SK-N-SH (cell line): ENCODE data around the gene ID4. TPM values are rescaled to one million over a fixed set of nuclear protein-coding genes. Genes with fewer than 3 reads are reported as not detected.

Experiments
- CTCF ChIA-PET: fragments of 300-600, 350-600 bp; formaldehyde crosslinking; extraction: SDS; loops from one replicate; lab custom pipeline; 2021; lab: Yijun Ruan, JAX
- POLR2A ChIA-PET: fragments of 350-600 bp; sonication (Branson Sonifier 250); formaldehyde crosslinking; extraction: SDS; loops from one replicate; lab custom pipeline; 2020; ENCODE audit warnings: antibody characterized with exemption, inconsistent platforms; lab: Yijun Ruan, JAX
- DNase-seq: peaks from one replicate; pipeline ENCODE4 v3.0.0; 2012
- H2AFZ ChIP-seq: fragments of 200-600 bp; sonication (generic); 2 replicates; pipeline ENCODE4 v1.8.1; 2016; ENCODE audit warnings: antibody characterized with exemption, mild to moderate bottlenecking, low read depth
- H3F3A ChIP-seq: fragments of 200-600 bp; sonication (generic); replicated peaks from 2 replicates; pipeline ENCODE3; 2016; ENCODE audit warnings: antibody characterized with exemption, mild to moderate bottlenecking; ENCODE audit not compliant: insufficient read depth
- H3K27ac ChIP-seq, 2 experiments: fragments of 200-500 bp in 1 of 2; fragments of 200-600 bp in 1 of 2; sonication (Bioruptor generic) in 1 of 2; sonication (generic), shearing (Covaris generic) in 1 of 2; 2 replicates each; pipeline versions ENCODE4 v1.5.1 to v1.6.1; 2014 to 2016; ENCODE audit warnings: low read depth in 2 of 2, inconsistent platforms in 1 of 2, low read length in 1 of 2, mild to moderate bottlenecking in 1 of 2, mixed read lengths in 1 of 2
- H3K27me3 ChIP-seq: fragments of 200-600 bp; sonication (generic), shearing (Covaris generic); 2 replicates; pipeline ENCODE4 v1.6.1; 2016; ENCODE audit warnings: mixed run types; ENCODE audit not compliant: insufficient read depth
- H3K36me3 ChIP-seq, 2 experiments: fragments of 200-500 bp in 1 of 2; fragments of 200-600 bp in 1 of 2; sonication (Bioruptor generic) in 1 of 2; sonication (generic) in 1 of 2; replicated peaks in 1 of 2; 2 replicates each; pipeline versions ENCODE3 to v1.5.1; 2014 to 2016; ENCODE audit warnings: low read length in 1 of 2, mild to moderate bottlenecking in 1 of 2; ENCODE audit not compliant: insufficient read depth in 2 of 2, control insufficient read depth in 1 of 2
- H3K4me1 ChIP-seq, 2 experiments: fragments of 200-500 bp in 1 of 2; fragments of 200-600 bp in 1 of 2; sonication (Bioruptor generic) in 1 of 2; sonication (generic), shearing (Covaris generic) in 1 of 2; 2 replicates each; pipeline versions ENCODE4 v1.5.1 to v1.6.1; 2014 to 2016; ENCODE audit warnings: low read depth in 1 of 2, low read length in 1 of 2, mixed run types in 1 of 2; ENCODE audit not compliant: insufficient read depth in 2 of 2, control insufficient read depth in 1 of 2
- H3K4me2 ChIP-seq: fragments of 200-600 bp; sonication (generic), shearing (Covaris generic); 2 replicates; pipeline ENCODE4 v1.6.1; 2017; ENCODE audit warnings: mixed run types
- H3K4me3 ChIP-seq, 2 experiments: fragments of 200-500 bp in 1 of 2; fragments of 200-600 bp in 1 of 2; sonication (Bioruptor generic) in 1 of 2; sonication (generic), shearing (Covaris generic) in 1 of 2; 2 replicates each; pipeline versions ENCODE4 v1.5.1 to v1.8.1; 2014 to 2016; ENCODE audit warnings: low read depth in 2 of 2, inconsistent platforms in 1 of 2, low read length in 1 of 2, mild to moderate bottlenecking in 1 of 2, mixed read lengths in 1 of 2, moderate library complexity in 1 of 2
- H3K79me2 ChIP-seq: fragments of 200-600 bp; sonication (generic); 2 replicates; pipeline ENCODE4 v1.8.1; 2017; ENCODE audit warnings: mild to moderate bottlenecking; ENCODE audit not compliant: insufficient read depth
- H3K9ac ChIP-seq: fragments of 200-600 bp; sonication (generic); 2 replicates; pipeline ENCODE4 v1.6.1; 2017; ENCODE audit warnings: mixed run types
- H3K9me2 ChIP-seq: fragments of 200-600 bp; sonication (generic); 2 replicates; pipeline ENCODE4 v1.6.1; 2017; ENCODE audit warnings: mixed run types
- H3K9me3 ChIP-seq: fragments of 200-600 bp; sonication (generic); 2 replicates; pipeline ENCODE4 v1.6.1; 2017; ENCODE audit warnings: mixed run types, mild to moderate bottlenecking, moderate library complexity
- H4K20me1 ChIP-seq: fragments of 200-600 bp; sonication (generic); 2 replicates; pipeline ENCODE4 v1.6.1; 2017; ENCODE audit warnings: mild to moderate bottlenecking, mixed run types; ENCODE audit not compliant: insufficient read depth
- RXRA ChIP-seq: IDR thresholded peaks from 2 replicates; pipeline ENCODE4 v1.4.0; 2012; ENCODE audit warnings: low read depth, mild to moderate bottlenecking, borderline replicate concordance
- TEAD4 ChIP-seq: IDR thresholded peaks from 2 replicates; pipeline ENCODE4 v1.4.0; 2012; ENCODE audit warnings: mild to moderate bottlenecking, borderline replicate concordance; ENCODE audit not compliant: insufficient read depth
- YY1 ChIP-seq: IDR thresholded peaks from 2 replicates; pipeline ENCODE4 v1.4.0; 2012; ENCODE audit warnings: low read depth, mild to moderate bottlenecking
- whole genome bisulfite sequencing: methylation state at CpG from one replicate; pipeline ENCODE4 v1.1.6; 2017; ENCODE audit warnings: low lambda C conversion rate; 5-methylcytosine and 5-hydroxymethylcytosine counted together
- polyA plus RNA-seq, 3 experiments: library from polyadenylated mRNA; depleted of rRNA; stranded (reverse); fragments of >200 nt; gene quantifications; 2 replicates each; pipeline ENCODE4 v1.2.3, GENCODE V29; 2012
- TF ChIP-seq, protein P1 (sequence below): IDR thresholded peaks from 2 replicates; pipeline ENCODE4; 2012
- TF ChIP-seq, protein P2 (sequence below): IDR thresholded peaks from 2 replicates; pipeline ENCODE4 v1.6.1; 2012; ENCODE audit warnings: mild to moderate bottlenecking, low read depth, low read length, moderate library complexity

Gene ID4
- polyA plus RNA-seq, 1 of the 3 experiments (the other 2 are of a cell fraction): 4.9 TPM

DNA sequence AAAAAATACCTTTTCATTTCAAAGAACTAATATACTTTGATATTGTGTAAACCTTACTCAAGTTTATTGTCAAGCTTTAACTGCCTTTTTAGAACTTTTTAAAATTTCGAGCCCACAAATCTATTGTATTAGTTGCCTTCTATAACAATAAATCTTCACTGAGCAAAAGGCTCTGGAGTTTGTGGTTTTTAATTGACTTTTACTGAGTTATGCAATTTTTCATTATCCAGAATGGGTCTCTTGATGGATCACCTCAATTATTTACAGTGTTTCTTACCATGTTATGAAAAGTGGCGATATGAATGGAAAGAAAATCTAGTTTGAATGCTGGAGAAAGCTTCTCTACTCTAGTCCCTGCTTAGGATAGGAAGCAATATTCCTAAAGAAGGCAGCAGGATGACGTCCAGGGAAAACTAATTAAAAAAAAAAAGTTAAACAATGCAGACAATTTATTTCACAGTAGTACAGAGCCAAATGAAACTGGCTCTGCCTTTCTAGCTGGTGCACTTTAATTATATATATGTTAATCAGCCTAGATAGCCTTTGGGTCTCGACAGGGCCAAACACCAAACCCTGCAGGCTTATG is 5.0 kb downstream of the ID4 start:
- Histone ChIP-seq H2AFZ (no peak overlapping the region), H3K9me2 (no peaks in the 10 kb centered on the region), H3K4me2 (no peak overlapping the region), H3K4me3 (no peak overlapping the region), H3K27ac (no peak overlapping the region), H3F3A (peaks cover 6% of the 10 kb centered on the region), H3K9me3 (no peaks in the 10 kb centered on the region), H3K36me3 (peaks cover 0 to 10% of the 10 kb centered on the region in 2 experiments), H3K9ac (no peak overlapping the region), H4K20me1 (peaks cover 25% of the 10 kb centered on the region), H3K79me2 (peaks cover 30% of the 10 kb centered on the region), H3K4me1 (peaks cover 0 to 20% of the 10 kb centered on the region in 2 experiments; a peak in 1 of 4 replicates), H3K27me3 (no peaks in the 10 kb centered on the region)
- WGBS: 28% methylated on average over 4 of the region's 4 CpGs
- CTCF ChIA-PET: interaction anchor here (0.7 kb wide), 1 partner anchor 64 kb away, joined by 3 read pairs; no protein-coding TSS in a partner anchor
- TF ChIP-seq, protein P1, sequence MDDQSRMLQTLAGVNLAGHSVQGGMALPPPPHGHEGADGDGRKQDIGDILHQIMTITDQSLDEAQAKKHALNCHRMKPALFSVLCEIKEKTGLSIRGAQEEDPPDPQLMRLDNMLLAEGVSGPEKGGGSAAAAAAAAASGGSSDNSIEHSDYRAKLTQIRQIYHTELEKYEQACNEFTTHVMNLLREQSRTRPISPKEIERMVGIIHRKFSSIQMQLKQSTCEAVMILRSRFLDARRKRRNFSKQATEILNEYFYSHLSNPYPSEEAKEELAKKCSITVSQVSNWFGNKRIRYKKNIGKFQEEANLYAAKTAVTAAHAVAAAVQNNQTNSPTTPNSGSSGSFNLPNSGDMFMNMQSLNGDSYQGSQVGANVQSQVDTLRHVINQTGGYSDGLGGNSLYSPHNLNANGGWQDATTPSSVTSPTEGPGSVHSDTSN: 0 out of 2 replicates have a peak, but pooled peaks have one; percentile 7
- TF ChIP-seq, protein P2, sequence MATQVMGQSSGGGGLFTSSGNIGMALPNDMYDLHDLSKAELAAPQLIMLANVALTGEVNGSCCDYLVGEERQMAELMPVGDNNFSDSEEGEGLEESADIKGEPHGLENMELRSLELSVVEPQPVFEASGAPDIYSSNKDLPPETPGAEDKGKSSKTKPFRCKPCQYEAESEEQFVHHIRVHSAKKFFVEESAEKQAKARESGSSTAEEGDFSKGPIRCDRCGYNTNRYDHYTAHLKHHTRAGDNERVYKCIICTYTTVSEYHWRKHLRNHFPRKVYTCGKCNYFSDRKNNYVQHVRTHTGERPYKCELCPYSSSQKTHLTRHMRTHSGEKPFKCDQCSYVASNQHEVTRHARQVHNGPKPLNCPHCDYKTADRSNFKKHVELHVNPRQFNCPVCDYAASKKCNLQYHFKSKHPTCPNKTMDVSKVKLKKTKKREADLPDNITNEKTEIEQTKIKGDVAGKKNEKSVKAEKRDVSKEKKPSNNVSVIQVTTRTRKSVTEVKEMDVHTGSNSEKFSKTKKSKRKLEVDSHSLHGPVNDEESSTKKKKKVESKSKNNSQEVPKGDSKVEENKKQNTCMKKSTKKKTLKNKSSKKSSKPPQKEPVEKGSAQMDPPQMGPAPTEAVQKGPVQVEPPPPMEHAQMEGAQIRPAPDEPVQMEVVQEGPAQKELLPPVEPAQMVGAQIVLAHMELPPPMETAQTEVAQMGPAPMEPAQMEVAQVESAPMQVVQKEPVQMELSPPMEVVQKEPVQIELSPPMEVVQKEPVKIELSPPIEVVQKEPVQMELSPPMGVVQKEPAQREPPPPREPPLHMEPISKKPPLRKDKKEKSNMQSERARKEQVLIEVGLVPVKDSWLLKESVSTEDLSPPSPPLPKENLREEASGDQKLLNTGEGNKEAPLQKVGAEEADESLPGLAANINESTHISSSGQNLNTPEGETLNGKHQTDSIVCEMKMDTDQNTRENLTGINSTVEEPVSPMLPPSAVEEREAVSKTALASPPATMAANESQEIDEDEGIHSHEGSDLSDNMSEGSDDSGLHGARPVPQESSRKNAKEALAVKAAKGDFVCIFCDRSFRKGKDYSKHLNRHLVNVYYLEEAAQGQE: no peak
- no peak for TF ChIP-seq TEAD4
- POLR2A ChIA-PET: no interaction called here
- DNase-seq: no peak

DNA sequence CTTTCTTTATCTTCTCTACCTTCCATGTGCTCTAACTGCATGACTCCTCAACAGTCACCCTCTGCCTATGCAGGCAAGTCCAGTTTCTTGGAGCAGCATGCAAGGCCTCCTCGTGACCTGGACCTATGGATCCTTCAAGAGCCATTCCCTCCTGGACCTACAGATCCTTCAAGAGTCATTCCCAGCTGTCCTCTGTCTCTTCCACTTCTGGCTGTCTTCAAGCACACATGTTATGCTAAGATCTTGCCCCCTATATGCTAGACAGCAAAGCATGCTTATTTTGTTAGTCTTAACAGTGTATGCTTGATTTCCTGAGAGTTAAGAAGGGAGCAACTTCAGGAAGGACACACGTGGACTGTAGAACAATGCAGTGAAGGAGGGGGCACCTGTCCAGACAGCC is 7.5 kb downstream of the ID4 start:
- POLR2A ChIA-PET: no interaction called here
- peaks cover 12% of the 10 kb centered on the region for H4K20me1 ChIP-seq

More for the DNA sequence above, 7.5 kb downstream of the ID4 start:
- Histone ChIP-seq H3K4me2 (no peak overlapping the region), H2AFZ (no peak overlapping the region), H3K9me2 (no peaks in the 10 kb centered on the region), H3F3A (peaks cover 6% of the 10 kb centered on the region), H3K4me1 (peaks cover 0 to 20% of the 10 kb centered on the region in 2 experiments; a peak in 1 of 4 replicates), H3K27ac (no peak overlapping the region), H3K36me3 (peaks cover 0 to 10% of the 10 kb centered on the region in 2 experiments), H3K27me3 (no peaks in the 10 kb centered on the region), H3K4me3 (no peak overlapping the region), H3K9me3 (no peaks in the 10 kb centered on the region), H3K9ac (no peak overlapping the region), H3K79me2 (peaks cover 16% of the 10 kb centered on the region)
- DNase-seq: no peak
- TF ChIP-seq YY1 (no peak), RXRA (no peak)
- WGBS: 36% methylated on average over 2 of the region's 2 CpGs
- CTCF ChIA-PET: no interaction called here
